Measurements from ENCODE around the gene SLC35F1. TPM values are rescaled to one million over a fixed set of nuclear protein-coding genes. Genes with fewer than 3 reads are reported as not detected.

Gene SLC35F1
- total RNA-seq, 1 donor from 2014 or later, result 24.3 TPM

DNA sequence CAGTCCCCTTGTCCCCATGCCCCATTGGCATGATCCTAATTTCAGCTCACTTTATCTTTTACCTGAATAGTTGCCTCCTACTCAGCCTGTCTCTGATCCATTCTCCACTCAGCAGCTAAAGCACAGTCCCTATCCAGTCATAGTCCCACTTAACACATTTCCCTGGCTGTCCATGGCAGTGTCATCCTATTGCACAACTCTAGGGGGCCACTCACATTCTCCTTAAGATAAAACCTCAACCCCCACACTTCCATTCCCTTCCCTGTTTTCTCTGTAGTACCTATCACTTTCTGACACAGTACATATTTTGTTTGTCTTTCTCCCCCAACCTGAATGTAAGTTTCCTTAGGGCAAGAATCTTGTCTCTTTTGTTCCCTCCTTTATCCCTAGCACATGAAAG, 420.2 kb downstream of the SLC35F1 start:
- Histone ChIP-seq H3K4me2 (no peak overlapping the region), H3K9me3 (ENCODE audit: low read depth) (no peaks in the 10 kb centered on the region), H3K27me3 (no peaks in the 10 kb centered on the region), H3K4me3 (no peak overlapping the region), H3K4me1 (no peaks in the 10 kb centered on the region), H3K36me3 (no peaks in the 10 kb centered on the region), H3K27ac (no peak overlapping the region), H3K9ac (no peak overlapping the region), H2AFZ (replicated peaks) (no peak overlapping the region), H4K20me1 (ENCODE audit: low read depth) (no peaks in the 10 kb centered on the region), H3F3A (ENCODE audit: low read depth) (no peaks in the 10 kb centered on the region), H3K79me2 (ENCODE audit: low read depth) (no peaks in the 10 kb centered on the region)
- Mint-ChIP-seq H3K27ac (no peak overlapping the region), H3K4me3 (no peak overlapping the region), H3K9me3 (no peaks in the 10 kb centered on the region), H3K4me1 (no peaks in the 10 kb centered on the region), H3K36me3 (no peaks in the 10 kb centered on the region), H3K27me3 (ENCODE audit: insufficient read depth, low read depth) (no peaks in the 10 kb centered on the region)
- TF ChIP-seq, protein P1, sequence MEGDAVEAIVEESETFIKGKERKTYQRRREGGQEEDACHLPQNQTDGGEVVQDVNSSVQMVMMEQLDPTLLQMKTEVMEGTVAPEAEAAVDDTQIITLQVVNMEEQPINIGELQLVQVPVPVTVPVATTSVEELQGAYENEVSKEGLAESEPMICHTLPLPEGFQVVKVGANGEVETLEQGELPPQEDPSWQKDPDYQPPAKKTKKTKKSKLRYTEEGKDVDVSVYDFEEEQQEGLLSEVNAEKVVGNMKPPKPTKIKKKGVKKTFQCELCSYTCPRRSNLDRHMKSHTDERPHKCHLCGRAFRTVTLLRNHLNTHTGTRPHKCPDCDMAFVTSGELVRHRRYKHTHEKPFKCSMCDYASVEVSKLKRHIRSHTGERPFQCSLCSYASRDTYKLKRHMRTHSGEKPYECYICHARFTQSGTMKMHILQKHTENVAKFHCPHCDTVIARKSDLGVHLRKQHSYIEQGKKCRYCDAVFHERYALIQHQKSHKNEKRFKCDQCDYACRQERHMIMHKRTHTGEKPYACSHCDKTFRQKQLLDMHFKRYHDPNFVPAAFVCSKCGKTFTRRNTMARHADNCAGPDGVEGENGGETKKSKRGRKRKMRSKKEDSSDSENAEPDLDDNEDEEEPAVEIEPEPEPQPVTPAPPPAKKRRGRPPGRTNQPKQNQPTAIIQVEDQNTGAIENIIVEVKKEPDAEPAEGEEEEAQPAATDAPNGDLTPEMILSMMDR (IDR thresholded peaks at IDR 0.05), result no peak
- TF ChIP-seq EZH2phosphoT487 (IDR thresholded peaks at IDR 0.05) (no peak), EZH2 (IDR thresholded peaks at IDR 0.05) (no peak)
- DNase-seq (ENCODE audit: low spot score), result no peak

DNA sequence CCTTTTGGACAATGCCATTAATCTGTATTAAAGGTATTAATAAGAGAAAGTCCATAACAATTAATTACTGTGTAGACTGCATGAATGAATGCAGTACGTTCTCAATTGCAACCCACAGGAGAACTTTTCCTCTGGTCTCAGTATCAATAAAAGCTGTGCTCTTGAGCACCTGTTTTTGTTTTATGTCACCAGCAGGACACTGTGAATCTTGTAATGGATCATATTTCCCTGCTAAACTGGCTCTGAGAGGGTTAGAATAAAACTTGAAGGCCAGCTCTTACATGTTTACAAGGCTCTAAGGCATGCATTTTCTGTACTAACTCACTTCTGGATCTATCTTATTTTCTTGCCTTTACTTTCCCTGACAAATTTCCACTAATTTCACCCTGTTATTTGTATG, 426.7 kb downstream of the SLC35F1 start:
- Histone ChIP-seq H4K20me1 (ENCODE audit: low read depth) (no peaks in the 10 kb centered on the region), H3K79me2 (ENCODE audit: low read depth) (no peaks in the 10 kb centered on the region), H3K9ac (no peak overlapping the region), H3K36me3 (no peaks in the 10 kb centered on the region), H3K27ac (no peak overlapping the region), H3K4me2 (no peak overlapping the region), H3K4me1 (no peaks in the 10 kb centered on the region), H3K27me3 (no peaks in the 10 kb centered on the region), H3K9me3 (ENCODE audit: low read depth) (no peaks in the 10 kb centered on the region), H3K4me3 (no peak overlapping the region), H2AFZ (replicated peaks) (no peak overlapping the region), H3F3A (ENCODE audit: low read depth) (no peaks in the 10 kb centered on the region)
- no peaks in the 10 kb centered on the region for H3K4me1 Mint-ChIP-seq
- no peaks in the 10 kb centered on the region for H3K27me3 Mint-ChIP-seq (ENCODE audit: insufficient read depth, low read depth)
- no peak for DNase-seq (ENCODE audit: low spot score)
- TF ChIP-seq EZH2 (IDR thresholded peaks at IDR 0.05), result no peak
- TF ChIP-seq, protein P1 (IDR thresholded peaks at IDR 0.05), result no peak
- no peak for TF ChIP-seq EZH2phosphoT487 (IDR thresholded peaks at IDR 0.05)
- H3K36me3 Mint-ChIP-seq, result no peaks in the 10 kb centered on the region
- no peak overlapping the region for H3K27ac Mint-ChIP-seq
- H3K9me3 Mint-ChIP-seq, result peaks cover 7% of the 10 kb centered on the region
- no peak overlapping the region for H3K4me3 Mint-ChIP-seq

DNA sequence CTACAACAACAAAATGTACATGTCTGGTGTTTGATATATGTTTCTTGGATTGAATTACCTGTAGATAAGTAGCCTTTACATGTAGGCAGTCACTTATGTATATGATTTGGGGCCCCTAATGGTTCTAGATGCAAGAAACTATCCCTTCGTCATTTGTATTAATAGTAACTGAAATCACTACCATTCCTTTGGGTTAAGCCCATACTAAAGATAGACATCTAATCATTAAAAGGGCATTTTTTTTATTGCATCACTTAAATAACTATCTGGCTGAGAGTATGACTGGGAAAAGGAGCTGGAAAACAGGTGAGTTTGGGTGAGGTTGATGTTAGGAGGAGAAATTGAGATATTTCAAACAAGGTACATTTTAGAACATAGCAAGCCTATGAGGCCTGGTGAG, 427.6 kb downstream of the SLC35F1 start:
- H3K4me3 Mint-ChIP-seq, result no peak overlapping the region
- Histone ChIP-seq H3K9me3 (ENCODE audit: low read depth) (no peaks in the 10 kb centered on the region), H3K27me3 (no peaks in the 10 kb centered on the region), H3K4me3 (no peak overlapping the region), H3F3A (ENCODE audit: low read depth) (no peaks in the 10 kb centered on the region), H4K20me1 (ENCODE audit: low read depth) (no peaks in the 10 kb centered on the region), H3K79me2 (ENCODE audit: low read depth) (no peaks in the 10 kb centered on the region), H3K9ac (no peak overlapping the region), H2AFZ (replicated peaks) (no peak overlapping the region), H3K36me3 (no peaks in the 10 kb centered on the region), H3K4me1 (no peaks in the 10 kb centered on the region), H3K4me2 (no peak overlapping the region), H3K27ac (no peak overlapping the region)
- no peaks in the 10 kb centered on the region for H3K27me3 Mint-ChIP-seq (ENCODE audit: insufficient read depth, low read depth)
- no peak for DNase-seq (ENCODE audit: low spot score)
- H3K27ac Mint-ChIP-seq, result no peak overlapping the region
- no peaks in the 10 kb centered on the region for H3K36me3 Mint-ChIP-seq
- H3K4me1 Mint-ChIP-seq, result no peaks in the 10 kb centered on the region
- no peak for TF ChIP-seq EZH2 (IDR thresholded peaks at IDR 0.05)
- TF ChIP-seq EZH2phosphoT487 (IDR thresholded peaks at IDR 0.05), result no peak
- peaks cover 7% of the 10 kb centered on the region for H3K9me3 Mint-ChIP-seq

DNA sequence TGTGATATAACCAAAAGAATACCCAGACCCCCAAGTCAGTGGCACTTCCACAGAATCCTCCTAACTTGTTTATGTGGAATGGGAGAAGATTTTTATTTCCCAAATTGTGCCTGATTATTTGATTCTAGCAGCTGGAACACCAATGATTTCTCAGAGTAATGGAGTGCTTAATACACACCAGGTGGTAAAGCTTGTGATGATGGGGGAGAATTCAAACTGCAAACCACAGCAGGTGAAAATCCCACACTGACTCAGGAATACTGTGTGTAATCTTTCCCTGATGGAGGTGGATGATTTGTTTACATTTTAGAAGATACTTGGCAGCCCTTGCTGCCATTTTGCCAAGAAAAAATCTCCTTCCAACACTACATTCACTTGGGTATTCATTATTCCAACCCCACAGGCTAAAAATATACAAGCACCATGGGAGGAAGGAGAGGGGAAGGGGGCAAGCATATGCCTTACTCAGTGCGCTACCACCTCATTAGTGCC, 428.3 kb downstream of the SLC35F1 start:
- Histone ChIP-seq H3K27me3 (no peaks in the 10 kb centered on the region), H3K36me3 (no peaks in the 10 kb centered on the region), H3K4me3 (no peak overlapping the region), H3K4me1 (no peaks in the 10 kb centered on the region), H4K20me1 (ENCODE audit: low read depth) (no peaks in the 10 kb centered on the region), H3K9me3 (ENCODE audit: low read depth) (no peaks in the 10 kb centered on the region), H3K27ac (no peak overlapping the region), H3K9ac (no peak overlapping the region), H3K79me2 (ENCODE audit: low read depth) (no peaks in the 10 kb centered on the region), H2AFZ (replicated peaks) (no peak overlapping the region), H3F3A (ENCODE audit: low read depth) (no peaks in the 10 kb centered on the region), H3K4me2 (no peak overlapping the region)
- Mint-ChIP-seq H3K4me3 (no peak overlapping the region), H3K27me3 (ENCODE audit: insufficient read depth, low read depth) (no peaks in the 10 kb centered on the region), H3K27ac (no peak overlapping the region), H3K36me3 (no peaks in the 10 kb centered on the region), H3K9me3 (peaks cover 7% of the 10 kb centered on the region), H3K4me1 (no peaks in the 10 kb centered on the region)
- no peak for DNase-seq (ENCODE audit: low spot score)
- TF ChIP-seq EZH2 (IDR thresholded peaks at IDR 0.05) (no peak), EZH2phosphoT487 (IDR thresholded peaks at IDR 0.05) (no peak)
- TF ChIP-seq, protein P1 (IDR thresholded peaks at IDR 0.05), result no peak
